Mesodermal cell (in vitro differentiated cells): ENCODE data around the gene SLC23A1.
"Not testable (repeated sequence)": the region's sequence is repeated elsewhere in the genome, so short reads cannot be mapped to it uniquely, and the experiment has no call there.

ENCODE experiments used
- H3K27ac ChIP-seq: 2 replicates; pipeline ENCODE4 v1.7.0; 2013; ENCODE audit warnings: mild to moderate bottlenecking, low read depth, low read length, moderate library complexity; ENCODE audit not compliant: severe bottlenecking
- H3K36me3 ChIP-seq: 2 replicates; pipeline ENCODE4 v1.7.1; 2013; ENCODE audit warnings: mild to moderate bottlenecking, low read length, moderate library complexity; ENCODE audit not compliant: control insufficient read depth, insufficient read depth
- H3K4me1 ChIP-seq: one replicate; pipeline ENCODE4 v1.7.1; 2013; ENCODE audit warnings: mild to moderate bottlenecking, low read length; ENCODE audit not compliant: insufficient read depth, control insufficient read depth, poor library complexity, severe bottlenecking
- H3K4me3 ChIP-seq: 2 replicates; pipeline ENCODE4 v1.7.0; 2013; ENCODE audit warnings: low read length, control low read depth, mild to moderate bottlenecking; ENCODE audit not compliant: insufficient read depth, poor library complexity, severe bottlenecking; ENCODE audit errors: extremely low read depth
- H3K9me3 ChIP-seq: 2 replicates; pipeline ENCODE4 v1.7.1; 2013; ENCODE audit warnings: mild to moderate bottlenecking, low read length, moderate library complexity; ENCODE audit not compliant: control insufficient read depth
- WGBS, 2 experiments: methylation state at CpG; one replicate each; pipeline ENCODE4 v1.1.5; 2013; ENCODE audit warnings: missing lambda C conversion rate in 2 of 2; ENCODE audit not compliant: insufficient coverage in 2 of 2; 5-methylcytosine and 5-hydroxymethylcytosine counted together

SLC23A1 gene

DNA sequence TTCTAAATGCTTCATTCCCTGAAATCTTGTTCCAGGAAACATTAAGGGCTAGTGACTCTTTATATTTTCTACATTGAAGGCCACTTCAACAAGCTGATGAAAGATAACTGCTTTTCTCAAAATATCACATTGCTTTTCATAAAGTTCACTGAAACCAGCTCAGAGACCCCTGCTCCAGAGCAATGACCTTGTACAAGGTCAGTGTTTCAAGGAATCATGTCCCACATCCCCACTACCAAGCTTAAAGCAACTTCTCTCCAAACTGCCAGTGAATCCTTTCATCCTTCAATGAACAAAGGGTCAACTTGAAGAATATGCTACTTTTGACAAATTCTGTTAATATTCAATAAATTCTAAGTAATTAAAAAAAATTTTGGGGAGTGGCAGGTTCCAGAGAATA is 32.8 kb upstream of the SLC23A1 start:
- Histone ChIP-seq H3K27ac (no peak overlapping the region), H3K36me3 (peaks cover 44% of the 10 kb centered on the region), H3K9me3 (no peaks in the 10 kb centered on the region), H3K4me1 (no peaks in the 10 kb centered on the region), H3K4me3 (no peak overlapping the region)

GRCh38 chr5:139415221-139415861 is 32.2 kb upstream of the SLC23A1 start:
- Histone ChIP-seq H3K4me1 (no peaks in the 10 kb centered on the region), H3K9me3 (no peaks in the 10 kb centered on the region), H3K36me3 (peaks cover 44% of the 10 kb centered on the region), H3K27ac (no peak overlapping the region), H3K4me3 (no peak overlapping the region)
- WGBS, 2 experiments = 94 to 100% methylated on average over 4 of the region's 8 CpGs

DNA sequence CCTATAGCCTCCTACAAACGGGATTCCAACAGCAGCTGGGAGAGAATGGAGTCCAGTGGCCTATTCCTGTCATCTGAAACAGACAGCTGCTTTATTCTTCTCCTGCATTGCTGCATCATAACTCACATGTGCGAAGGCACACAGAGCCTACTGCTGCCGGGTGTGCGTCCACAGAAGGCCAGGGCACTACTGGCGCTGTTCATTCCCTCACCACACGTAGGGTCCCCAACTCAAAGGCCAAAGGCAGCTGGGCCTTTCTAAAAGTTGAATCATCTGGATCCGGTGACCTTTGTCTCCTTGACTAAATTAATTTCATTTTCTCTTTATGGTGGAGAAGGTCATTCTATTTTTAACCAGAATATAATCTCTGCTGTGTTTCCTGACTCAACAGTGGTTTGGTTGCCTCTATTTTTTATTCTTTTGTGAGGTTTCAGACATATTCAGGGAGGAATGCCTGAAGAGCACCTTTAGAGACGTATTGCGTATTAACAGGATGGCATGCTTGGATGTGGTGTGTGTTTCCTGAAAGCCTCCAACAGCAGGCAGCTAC is 31.6 kb upstream of the SLC23A1 start:
- H3K9me3 ChIP-seq = no peaks in the 10 kb centered on the region
- no peak overlapping the region for H3K4me3 ChIP-seq
- no peak overlapping the region for H3K27ac ChIP-seq
- peaks cover 40% of the 10 kb centered on the region for H3K36me3 ChIP-seq
- 96 to 100% methylated on average over 6 to 8 of the region's 9 CpGs for WGBS, 2 experiments
- no peaks in the 10 kb centered on the region for H3K4me1 ChIP-seq

DNA sequence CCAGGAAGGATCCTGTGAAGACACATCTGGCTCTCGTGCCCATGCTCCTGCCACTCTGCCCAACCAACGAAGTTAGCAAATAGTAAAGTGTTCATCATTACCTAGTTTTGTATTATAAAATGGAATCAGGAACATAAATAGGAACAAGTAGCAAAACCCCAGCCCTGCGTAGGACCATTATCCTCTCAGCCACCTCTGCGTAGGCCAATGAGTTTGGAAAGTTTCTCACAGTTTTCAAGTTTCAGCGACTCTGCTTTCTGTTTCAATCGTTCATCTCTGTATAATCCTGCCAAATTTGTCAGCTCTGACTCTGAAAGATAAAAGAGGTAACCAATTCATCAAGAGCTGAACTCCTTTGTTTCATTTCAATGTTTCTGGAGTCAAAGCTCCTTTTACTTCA is 30.9 kb upstream of the SLC23A1 start:
- H3K4me3 ChIP-seq = no peak overlapping the region
- H3K4me1 ChIP-seq = no peaks in the 10 kb centered on the region
- peaks cover 34% of the 10 kb centered on the region for H3K36me3 ChIP-seq
- no peak overlapping the region for H3K27ac ChIP-seq
- no peaks in the 10 kb centered on the region for H3K9me3 ChIP-seq
- 95 to 100% methylated on average over 4 of the region's 6 CpGs for WGBS, 2 experiments

DNA sequence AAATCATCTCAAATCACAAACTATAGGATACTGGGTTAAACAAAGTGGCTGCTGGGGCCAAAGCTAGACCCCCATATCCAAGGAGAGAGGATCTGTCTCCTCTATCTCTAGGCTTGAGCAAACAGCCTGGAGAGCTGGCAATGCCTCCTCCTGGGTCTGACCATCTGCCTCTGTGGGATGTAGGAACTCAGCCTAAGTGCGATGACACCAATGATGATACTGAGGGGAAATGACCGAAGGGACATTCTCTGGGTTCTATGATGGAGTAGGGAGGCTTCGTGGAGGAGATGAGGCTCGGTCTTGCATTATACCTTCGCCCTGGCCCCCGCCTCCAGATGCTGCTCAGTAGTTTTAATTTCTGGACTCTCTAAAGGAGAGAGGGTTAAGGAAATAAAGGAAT is 30.1 kb upstream of the SLC23A1 start:
- Histone ChIP-seq H3K36me3 (peaks cover 26% of the 10 kb centered on the region), H3K4me1 (no peaks in the 10 kb centered on the region), H3K27ac (no peak overlapping the region), H3K4me3 (no peak overlapping the region), H3K9me3 (no peaks in the 10 kb centered on the region)
- 98 to 100% methylated on average over 3 to 6 of the region's 6 CpGs for WGBS, 2 experiments

- Histone ChIP-seq H3K36me3 (peaks cover 12% of the 10 kb centered on the region), H3K4me1 (no peaks in the 10 kb centered on the region), H3K4me3 (no peak overlapping the region), H3K9me3 (no peaks in the 10 kb centered on the region), H3K27ac (no peak overlapping the region)
- WGBS, 2 experiments = 91 to 98% methylated on average over 9 to 11 of the region's 17 CpGs
Measured at GRCh38 chr5:139410993-139411828, 28.1 kb upstream of the SLC23A1 start.

GRCh38 chr5:139410121-139410992 is 27.3 kb upstream of the SLC23A1 start:
- H3K36me3 ChIP-seq = peaks cover 6% of the 10 kb centered on the region
- H3K9me3 ChIP-seq = no peaks in the 10 kb centered on the region
- H3K4me3 ChIP-seq = no peak overlapping the region
- no peak overlapping the region for H3K27ac ChIP-seq
- no peaks in the 10 kb centered on the region for H3K4me1 ChIP-seq
- 84 to 97% methylated on average over 3 to 4 of the region's 6 CpGs for WGBS, 2 experiments

DNA sequence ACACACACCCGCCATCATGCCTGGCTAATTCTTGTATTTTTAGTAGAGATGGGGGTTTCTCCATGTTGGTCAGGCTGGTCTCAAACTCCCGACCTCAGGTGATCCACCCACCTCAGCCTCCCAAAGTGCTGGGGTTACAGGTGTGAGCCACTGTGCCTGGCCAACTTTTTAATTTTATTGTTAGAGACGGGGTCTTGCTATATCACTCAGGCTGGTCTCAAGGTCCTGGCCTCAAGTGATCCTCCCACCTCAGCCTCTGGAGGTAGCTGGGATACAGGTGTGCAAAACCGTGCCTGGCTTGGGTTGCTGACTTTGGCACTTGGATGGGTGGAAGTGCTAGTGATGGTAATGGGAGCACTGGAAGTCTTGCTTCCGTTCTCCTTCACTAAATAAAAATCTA is 26.0 kb upstream of the SLC23A1 start:
- H3K4me1 ChIP-seq, H3K27ac ChIP-seq, H3K36me3 ChIP-seq, H3K4me3 ChIP-seq, H3K9me3 ChIP-seq: not testable (repeated sequence)
- whole genome bisulfite sequencing, 2 experiments = 100% methylated on average over 1 of the region's 5 CpGs

DNA sequence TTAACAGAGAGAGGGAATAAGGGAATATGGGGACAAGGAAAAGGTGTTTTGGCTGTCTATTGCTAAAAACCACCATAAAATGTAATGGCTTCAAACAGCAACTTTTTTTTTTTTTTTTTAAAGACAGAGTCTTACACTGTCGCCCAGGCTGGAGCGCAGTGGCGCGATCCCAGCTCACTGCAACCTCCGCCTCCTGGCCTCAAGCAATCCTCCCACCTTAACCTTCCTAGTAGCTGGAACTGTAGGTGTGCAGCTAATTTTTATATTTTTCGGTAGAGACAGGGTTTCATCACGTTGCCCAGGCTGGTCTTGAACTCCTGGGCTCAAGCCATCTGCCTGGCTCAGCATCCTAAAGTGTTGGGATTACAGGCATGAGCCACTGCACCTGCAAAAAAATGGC is 25.1 kb upstream of the SLC23A1 start:
- H3K36me3 ChIP-seq = peaks cover 3% of the 10 kb centered on the region
- no peaks in the 10 kb centered on the region for H3K9me3 ChIP-seq
- no peak overlapping the region for H3K4me3 ChIP-seq
- H3K27ac ChIP-seq = no peak overlapping the region
- H3K4me1 ChIP-seq = peaks cover 6% of the 10 kb centered on the region
- WGBS, 2 experiments = 80 to 89% methylated on average over 1 to 2 of the region's 7 CpGs

DNA sequence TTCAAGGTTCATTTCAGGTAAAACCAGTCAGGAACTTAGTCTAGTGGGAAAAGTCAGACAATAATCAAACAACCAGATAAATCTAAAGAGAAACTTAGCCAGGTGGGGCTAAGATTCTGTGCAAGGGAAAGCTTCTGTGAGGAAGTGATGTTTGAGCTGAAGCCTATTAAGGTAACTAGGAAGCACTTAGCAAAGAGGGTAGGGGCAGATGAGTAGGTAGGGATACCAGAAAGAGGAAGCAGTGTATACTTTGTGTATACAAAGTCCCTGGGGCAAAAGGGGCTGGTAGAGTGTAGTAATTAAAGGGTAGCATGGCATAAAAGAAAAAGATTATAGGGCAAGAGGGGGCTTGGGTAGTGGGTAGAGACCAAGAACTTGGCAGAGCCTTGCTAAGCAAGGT is 24.4 kb upstream of the SLC23A1 start:
- Histone ChIP-seq H3K27ac (no peak overlapping the region), H3K36me3 (no peaks in the 10 kb centered on the region), H3K9me3 (no peaks in the 10 kb centered on the region), H3K4me1 (peaks cover 6% of the 10 kb centered on the region), H3K4me3 (no peak overlapping the region)
